ENCODE data around the gene GP5. TPM values are rescaled to one million over a fixed set of nuclear protein-coding genes. Genes with fewer than 3 reads are reported as not detected.

The GP5 gene
- total and polyA plus RNA-seq, 2 of the 13 experiments (the other 11 are each of a cell fraction or from before 2014, with no cell fraction given): not detected

- no peak for TF ChIP-seq STAT5B (CRISPR knock-in tag; IDR thresholded peaks at IDR 0.05)
- TF ChIP-seq ZNF788 (CRISPR knock-in tag; IDR thresholded peaks at IDR 0.05; ENCODE audit: borderline replicate concordance): no peak
- TF ChIP-seq ETV6 (CRISPR knock-in tag; conservative IDR thresholded peaks at IDR 0.05): no peak
- TF ChIP-seq ATF3 (CRISPR knock-in tag; IDR thresholded peaks at IDR 0.05): no peak
- no peak for TF ChIP-seq BHLHE40 (IDR thresholded peaks at IDR 0.05; ENCODE audit: low read length)
- no peak for TF ChIP-seq ZNF557 (CRISPR knock-in tag; IDR thresholded peaks at IDR 0.05)
- TF ChIP-seq MTA1 (CRISPR knock-in tag; IDR thresholded peaks at IDR 0.05; ENCODE audit: borderline replicate concordance): peak; percentile 51; the same call in 1 of the 2 replicates
- TF ChIP-seq RARG (CRISPR knock-in tag; IDR thresholded peaks at IDR 0.05; ENCODE audit: low read depth): no peak
- no peak for TF ChIP-seq ZNF513 (CRISPR knock-in tag; conservative IDR thresholded peaks at IDR 0.05)
- no peak for TF ChIP-seq ZFP90 (CRISPR knock-in tag; IDR thresholded peaks at IDR 0.05; ENCODE audit: borderline replicate concordance)
- TF ChIP-seq SPEN (CRISPR knock-in tag; IDR thresholded peaks at IDR 0.05; ENCODE audit: low read depth): no peak
- TF ChIP-seq ZNF280B (CRISPR knock-in tag; IDR thresholded peaks at IDR 0.05; ENCODE audit: borderline replicate concordance): no peak
- TF ChIP-seq SOX6 (IDR thresholded peaks at IDR 0.05): no peak
- peak; percentile 48; the same call in 1 of the 2 replicates for TF ChIP-seq SOX6 (CRISPR knock-in tag; IDR thresholded peaks at IDR 0.05)
- TF ChIP-seq GABPA (IDR thresholded peaks at IDR 0.05; ENCODE audit: low read depth, low read length): no peak
- no peak for TF ChIP-seq GABPA (CRISPR knock-in tag; IDR thresholded peaks at IDR 0.05; ENCODE audit: low read depth)
- TF ChIP-seq ZFX (CRISPR knock-in tag; IDR thresholded peaks at IDR 0.05; ENCODE audit: low read depth): peak; percentile 42; the same call in 1 of the 2 replicates
- TF ChIP-seq ZBTB26 (CRISPR knock-in tag; IDR thresholded peaks at IDR 0.05; ENCODE audit: borderline replicate concordance): no peak
- no peak for TF ChIP-seq TARDBP (CRISPR knock-in tag; IDR thresholded peaks at IDR 0.05)
- TF ChIP-seq SP2 (CRISPR knock-in tag; IDR thresholded peaks at IDR 0.05): no peak
- TF ChIP-seq ZNF768 (CRISPR knock-in tag; IDR thresholded peaks at IDR 0.05): peak; percentile 27; the same call in 1 of the 2 replicates
- no peak for TF ChIP-seq ZNF790 (CRISPR knock-in tag; IDR thresholded peaks at IDR 0.05; ENCODE audit: borderline replicate concordance)
- TF ChIP-seq RBAK (CRISPR knock-in tag; IDR thresholded peaks at IDR 0.05): no peak
- TF ChIP-seq XBP1 (CRISPR knock-in tag; IDR thresholded peaks at IDR 0.05): no peak
- 0 out of 2 replicates have a peak, but pooled peaks have one; percentile 36 for TF ChIP-seq ZBTB7A (CRISPR knock-in tag; IDR thresholded peaks at IDR 0.05)
- TF ChIP-seq FOSL2 (CRISPR knock-in tag; IDR thresholded peaks at IDR 0.05): peak; percentile 84
- no peak for TF ChIP-seq ZNF564 (CRISPR knock-in tag; IDR thresholded peaks at IDR 0.05)
Measured at GRCh38 chr3:194395778-194396538, 3.1 kb downstream of the GP5 start (continued).
